ENCODE results near the gene ANKRD11.

GRCh38 chr16:89431630-89432029, 58.7 kb downstream of the ANKRD11 start:
- TF ChIP-seq CTCF (IDR thresholded peaks at IDR 0.05) (no peak), ZFX (IDR thresholded peaks at IDR 0.05; ENCODE audit: borderline replicate concordance) (no peak)

Data from 22Rv1 (cell line).